Measurements from ENCODE around the gene ADD3. TPM values are rescaled to one million over a fixed set of nuclear protein-coding genes. Genes with fewer than 3 reads are reported as not detected.
"Not testable (repeated sequence)": the region's sequence is repeated elsewhere in the genome, so short reads cannot be mapped to it uniquely, and the experiment has no call there.

The ADD3 gene
- total RNA-seq, 2 donors from 2014 or later, result 37.9 to 40.5 TPM

GRCh38 chr10:110118891-110119621 is 111.3 kb downstream of the ADD3 start:
- Histone ChIP-seq H3K27me3 (no peaks in the 10 kb centered on the region), H3K36me3 (replicated peaks in 1 of 2; ENCODE audit: insufficient read depth in 1 of 2, low read depth in 2 of 2) (peaks cover 0 to 10% of the 10 kb centered on the region in 2 donors), H3K4me3 (no peak overlapping the region), H3K27ac (no peak overlapping the region), H3K4me1 (no peaks in the 10 kb centered on the region), H3K9me3 (no peaks in the 10 kb centered on the region)
- 86 to 88% methylated on average over 1 of the region's 1 CpG for WGBS, 2 donors
- intact Hi-C loops (cut with DNase I), result no loop called here
- ATAC-seq (no peak), DNase-seq (no peak)
- TF ChIP-seq POLR2A (IDR thresholded peaks at IDR 0.05) (no peak), CTCF (IDR thresholded peaks at IDR 0.05) (no peak)

GRCh38 chr10:110123594-110123993 is 115.8 kb downstream of the ADD3 start:
- no peaks in the 10 kb centered on the region for H3K4me1 ChIP-seq
- no peaks in the 10 kb centered on the region for H3K27me3 ChIP-seq
- DNase-seq, result no peak
- 63 to 66% methylated on average over 2 of the region's 2 CpGs for WGBS, 2 donors
- H3K4me3 ChIP-seq, result no peak overlapping the region
- ATAC-seq, result no peak
- H3K27ac ChIP-seq, result no peak overlapping the region
- H3K9me3 ChIP-seq, result no peaks in the 10 kb centered on the region
- peaks cover 0 to 14% of the 10 kb centered on the region in 2 donors for H3K36me3 ChIP-seq (replicated peaks in 1 of 2; ENCODE audit: insufficient read depth in 1 of 2, low read depth in 2 of 2)
- no peak for TF ChIP-seq POLR2A (IDR thresholded peaks at IDR 0.05)
- TF ChIP-seq CTCF (IDR thresholded peaks at IDR 0.05), result no peak
- intact Hi-C loops (cut with DNase I), result no loop called here

- H3K36me3 ChIP-seq (replicated peaks in 1 of 2; ENCODE audit: insufficient read depth in 1 of 2, low read depth in 2 of 2), result peaks cover 5 to 16% of the 10 kb centered on the region in 2 donors
- TF ChIP-seq CTCF (IDR thresholded peaks at IDR 0.05), result no peak
- TF ChIP-seq POLR2A (IDR thresholded peaks at IDR 0.05), result no peak
- no peaks in the 10 kb centered on the region for H3K27me3 ChIP-seq
- intact Hi-C loops (cut with DNase I), result no loop called here
- H3K27ac ChIP-seq, result no peak overlapping the region
- H3K4me3 ChIP-seq, result no peak overlapping the region
- DNase-seq, result no peak
- no peaks in the 10 kb centered on the region for H3K9me3 ChIP-seq
- H3K4me1 ChIP-seq, result no peaks in the 10 kb centered on the region
- ATAC-seq, result no peak
These were observed 121.7 kb downstream of the ADD3 start for GRCh38 chr10:110129490-110129889.

GRCh38 chr10:110134917-110135316 is 127.1 kb downstream of the ADD3 start:
- H3K36me3 ChIP-seq (replicated peaks in 1 of 2; ENCODE audit: insufficient read depth in 1 of 2, low read depth in 2 of 2), result peaks cover 5 to 12% of the 10 kb centered on the region in 2 donors
- H3K4me1 ChIP-seq, result peaks cover 12% of the 10 kb centered on the region
- H3K27me3 ChIP-seq, result no peaks in the 10 kb centered on the region
- H3K27ac ChIP-seq, result no peak overlapping the region
- DNase-seq, result no peak
- WGBS, 2 donors, result 29 to 42% methylated on average over 3 of the region's 3 CpGs
- no peak for TF ChIP-seq CTCF (IDR thresholded peaks at IDR 0.05)
- no peak for TF ChIP-seq POLR2A (IDR thresholded peaks at IDR 0.05)
- ATAC-seq, result no peak
- H3K4me3 ChIP-seq, result no peak overlapping the region
- intact Hi-C loops (cut with DNase I), result loop anchor here (5.0 kb wide), 1 partner anchor 142 kb away; no protein-coding TSS in a partner anchor
- H3K9me3 ChIP-seq, result no peaks in the 10 kb centered on the region

GRCh38 chr10:110135836-110136235 is 128.1 kb downstream of the ADD3 start:
- peaks cover 0 to 11% of the 10 kb centered on the region in 2 donors for H3K36me3 ChIP-seq (replicated peaks in 1 of 2; ENCODE audit: insufficient read depth in 1 of 2, low read depth in 2 of 2)
- H3K27ac ChIP-seq, H3K4me3 ChIP-seq, ATAC-seq, H3K27me3 ChIP-seq, H3K9me3 ChIP-seq, DNase-seq: not testable (repeated sequence)
- intact Hi-C loops (cut with DNase I), result loop anchor here (5.0 kb wide), 1 partner anchor 141 kb away; no protein-coding TSS in a partner anchor
- H3K4me1 ChIP-seq, result peaks cover 12% of the 10 kb centered on the region
- WGBS, 2 donors, result 79 to 85% methylated on average over 6 of the region's 6 CpGs

Data from body of pancreas (tissue), 4 donors.